Lower leg skin (tissue), 4 donors: ENCODE results near the gene GNB1L. TPM values are rescaled to one million over a fixed set of nuclear protein-coding genes. Genes with fewer than 3 reads are reported as not detected.
A peak's percentile ranks its signal among the peaks of the same experiment; 100 is the strongest.

Source experiments
- DNase-seq, 2 donors: peaks; one replicate each; pipeline ENCODE4 v3.0.0-alpha.2; 2019; ENCODE audit warnings: low spot score in 2 of 2
- H3K4me3 ChIP-seq: fragments of 200-600 bp; sonication (generic); 2 replicates; pipeline ENCODE4 v1.5.1; 2017; ENCODE audit warnings: mild to moderate bottlenecking, low read depth; ENCODE audit not compliant: poor library complexity, severe bottlenecking
- POLR2A ChIP-seq, 2 donors: fragments of 450-650 bp; IDR thresholded peaks; one replicate each; pipeline ENCODE4 v1.6.1; 2016 to 2017; ENCODE audit warnings: antibody characterized with exemption in 2 of 2, mild to moderate bottlenecking in 1 of 2, moderate library complexity in 1 of 2
- WGBS, 2 donors: methylation state at CpG; one replicate each; pipeline ENCODE4 v1.1.5; 2018; 5-methylcytosine and 5-hydroxymethylcytosine counted together
- intact Hi-C: fragments of 100-400 bp; cut with DNase I; formaldehyde crosslinking; loops from one replicate; pipeline ENCODE4 v1.15.0; 2023; ENCODE audit warnings: low total_unique reads
- total RNA-seq, 4 donors: library from RNA; depleted of rRNA; stranded (reverse); fragments of >200 nt; gene quantifications; one replicate each; pipeline ENCODE4 v1.1.0, GENCODE V29; 2016
- TF ChIP-seq, protein P1 (sequence below), 3 donors: fragments of 450-650 bp; IDR thresholded peaks; one replicate each; pipeline ENCODE4 v1.5.1; 2016; ENCODE audit warnings: antibody characterized with exemption in 3 of 3, mild to moderate bottlenecking in 3 of 3, moderate library complexity in 2 of 3

Gene GNB1L
- total RNA-seq, 4 donors from 2014 or later = 10.0 to 16.2 (median 11.2) TPM

DNA sequence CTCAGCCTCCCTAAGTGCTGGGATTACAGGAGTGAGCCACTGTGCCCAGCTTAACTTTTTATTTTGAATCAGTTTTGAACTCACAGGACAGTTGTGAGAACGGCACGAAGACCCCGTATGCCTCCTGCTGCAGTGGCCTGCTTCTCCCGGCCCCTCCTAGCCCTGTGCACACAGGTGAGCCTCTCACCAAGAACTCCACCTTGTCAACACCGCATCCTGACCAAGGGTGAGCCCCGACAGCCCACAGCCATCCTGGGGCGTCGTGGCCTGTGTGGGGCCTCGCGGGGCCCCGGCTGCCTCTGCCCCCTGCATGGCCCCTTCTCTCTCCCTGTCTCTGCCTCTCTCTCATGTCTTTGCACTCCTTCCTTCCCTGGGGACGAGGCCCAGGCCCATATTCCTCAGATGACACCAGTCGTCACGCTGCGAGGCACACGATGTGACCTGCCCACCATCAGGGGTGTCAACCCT lies 38.8 kb downstream of the GNB1L start:
- peak in 1 of 2 donors; percentile 76 for DNase-seq
- WGBS, 2 donors = 94% methylated on average over 16 of the region's 16 CpGs
- TF ChIP-seq, protein P1, sequence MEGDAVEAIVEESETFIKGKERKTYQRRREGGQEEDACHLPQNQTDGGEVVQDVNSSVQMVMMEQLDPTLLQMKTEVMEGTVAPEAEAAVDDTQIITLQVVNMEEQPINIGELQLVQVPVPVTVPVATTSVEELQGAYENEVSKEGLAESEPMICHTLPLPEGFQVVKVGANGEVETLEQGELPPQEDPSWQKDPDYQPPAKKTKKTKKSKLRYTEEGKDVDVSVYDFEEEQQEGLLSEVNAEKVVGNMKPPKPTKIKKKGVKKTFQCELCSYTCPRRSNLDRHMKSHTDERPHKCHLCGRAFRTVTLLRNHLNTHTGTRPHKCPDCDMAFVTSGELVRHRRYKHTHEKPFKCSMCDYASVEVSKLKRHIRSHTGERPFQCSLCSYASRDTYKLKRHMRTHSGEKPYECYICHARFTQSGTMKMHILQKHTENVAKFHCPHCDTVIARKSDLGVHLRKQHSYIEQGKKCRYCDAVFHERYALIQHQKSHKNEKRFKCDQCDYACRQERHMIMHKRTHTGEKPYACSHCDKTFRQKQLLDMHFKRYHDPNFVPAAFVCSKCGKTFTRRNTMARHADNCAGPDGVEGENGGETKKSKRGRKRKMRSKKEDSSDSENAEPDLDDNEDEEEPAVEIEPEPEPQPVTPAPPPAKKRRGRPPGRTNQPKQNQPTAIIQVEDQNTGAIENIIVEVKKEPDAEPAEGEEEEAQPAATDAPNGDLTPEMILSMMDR (IDR thresholded peaks at IDR 0.05) = no peak
- no peak for TF ChIP-seq POLR2A (IDR thresholded peaks at IDR 0.05)
- H3K4me3 ChIP-seq = no peak overlapping the region
- intact Hi-C loops = no loop called here

DNA sequence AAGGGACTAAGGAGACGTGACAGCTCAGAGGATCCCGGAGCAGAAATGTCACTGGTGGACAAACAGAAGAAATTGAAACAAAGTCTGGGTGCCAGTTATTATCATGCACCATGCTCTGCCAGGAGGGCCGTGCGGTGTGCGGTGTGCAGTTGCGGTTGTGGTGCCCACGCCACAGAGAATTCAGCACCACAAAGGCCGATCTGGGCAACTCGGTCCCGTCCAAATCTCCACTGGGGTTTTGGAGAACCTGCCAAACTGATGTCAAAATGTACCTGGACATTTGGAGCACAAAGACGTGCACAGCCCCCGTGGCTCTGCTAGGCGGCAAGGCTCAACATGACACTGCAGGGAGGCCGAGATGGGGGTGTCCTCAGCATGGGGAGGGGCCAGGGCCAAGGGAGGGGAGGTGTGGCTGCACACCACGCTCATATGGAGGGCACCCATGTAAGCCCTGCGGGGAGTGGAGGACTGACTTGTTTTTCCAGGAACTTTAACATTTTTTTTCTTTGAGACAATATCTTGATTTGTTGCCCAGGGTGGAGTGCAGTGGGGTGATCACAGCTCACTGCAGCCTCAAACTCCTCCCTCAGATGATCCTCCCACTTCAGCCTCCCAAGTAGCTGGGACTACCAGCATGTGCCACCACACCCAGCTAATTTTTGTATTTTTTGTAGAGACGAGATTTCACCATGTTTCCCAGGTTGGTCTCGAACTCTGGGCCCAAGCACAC lies 39.4 kb downstream of the GNB1L start:
- 60 to 67% methylated on average over 17 to 18 of the region's 18 CpGs for WGBS, 2 donors
- no peak overlapping the region for H3K4me3 ChIP-seq
- intact Hi-C loops = no loop called here
- TF ChIP-seq, protein P1 (IDR thresholded peaks at IDR 0.05) = no peak
- no peak for TF ChIP-seq POLR2A (IDR thresholded peaks at IDR 0.05)
- DNase-seq = peak in 1 of 2 donors; percentile 72

DNA sequence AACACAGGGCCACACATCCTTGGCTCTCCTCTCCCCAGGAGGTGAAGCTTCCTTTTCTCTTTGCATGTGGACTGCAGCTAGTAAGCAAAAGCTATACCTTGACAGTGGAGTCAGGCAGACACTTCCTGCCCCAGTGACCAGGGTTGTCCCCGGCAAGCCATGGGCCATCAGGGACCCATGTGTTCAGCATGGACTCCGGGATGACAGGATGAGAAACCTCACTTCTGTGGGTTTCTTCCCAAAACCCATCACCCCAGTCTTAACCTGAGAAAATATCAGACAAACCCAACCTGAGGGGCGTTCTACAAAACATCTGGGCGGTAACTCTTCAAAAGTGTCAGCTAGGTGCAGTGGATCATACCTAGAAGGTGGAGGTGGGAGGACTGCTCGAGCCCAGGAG lies 40.2 kb downstream of the GNB1L start:
- intact Hi-C loops = no loop called here
- TF ChIP-seq, protein P1 (IDR thresholded peaks at IDR 0.05) = no peak
- no peak for TF ChIP-seq POLR2A (IDR thresholded peaks at IDR 0.05)
- DNase-seq = peak in 1 of 2 donors; percentile 78
- H3K4me3 ChIP-seq = no peak overlapping the region
- WGBS, 2 donors = 93 to 94% methylated on average over 5 of the region's 5 CpGs

DNA sequence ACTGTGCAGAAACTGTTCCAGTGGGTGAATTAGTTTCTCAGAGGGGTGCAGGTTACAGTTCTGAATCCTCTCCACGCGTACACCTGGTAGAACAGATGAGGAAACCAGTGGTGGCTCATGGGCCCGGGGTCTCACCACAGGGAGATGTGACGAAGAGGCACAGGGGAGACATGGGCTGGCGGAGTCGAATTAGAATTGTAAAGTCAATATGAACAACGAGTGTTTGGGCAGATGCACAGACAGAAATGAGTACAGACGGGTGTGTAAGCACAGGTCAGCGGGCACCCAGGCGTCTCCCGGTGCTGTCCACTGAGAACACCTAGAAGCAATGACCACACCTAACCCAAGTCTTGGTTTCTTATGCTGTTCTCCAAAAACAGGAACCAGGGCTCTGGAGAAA lies 41.8 kb downstream of the GNB1L start:
- peak in 1 of 2 donors; percentile 26 for DNase-seq
- no peak for TF ChIP-seq POLR2A (IDR thresholded peaks at IDR 0.05)
- TF ChIP-seq, protein P1 (IDR thresholded peaks at IDR 0.05) = no peak
- H3K4me3 ChIP-seq = no peak overlapping the region
- 95 to 97% methylated on average over 11 of the region's 11 CpGs for WGBS, 2 donors
- intact Hi-C loops = no loop called here

DNA sequence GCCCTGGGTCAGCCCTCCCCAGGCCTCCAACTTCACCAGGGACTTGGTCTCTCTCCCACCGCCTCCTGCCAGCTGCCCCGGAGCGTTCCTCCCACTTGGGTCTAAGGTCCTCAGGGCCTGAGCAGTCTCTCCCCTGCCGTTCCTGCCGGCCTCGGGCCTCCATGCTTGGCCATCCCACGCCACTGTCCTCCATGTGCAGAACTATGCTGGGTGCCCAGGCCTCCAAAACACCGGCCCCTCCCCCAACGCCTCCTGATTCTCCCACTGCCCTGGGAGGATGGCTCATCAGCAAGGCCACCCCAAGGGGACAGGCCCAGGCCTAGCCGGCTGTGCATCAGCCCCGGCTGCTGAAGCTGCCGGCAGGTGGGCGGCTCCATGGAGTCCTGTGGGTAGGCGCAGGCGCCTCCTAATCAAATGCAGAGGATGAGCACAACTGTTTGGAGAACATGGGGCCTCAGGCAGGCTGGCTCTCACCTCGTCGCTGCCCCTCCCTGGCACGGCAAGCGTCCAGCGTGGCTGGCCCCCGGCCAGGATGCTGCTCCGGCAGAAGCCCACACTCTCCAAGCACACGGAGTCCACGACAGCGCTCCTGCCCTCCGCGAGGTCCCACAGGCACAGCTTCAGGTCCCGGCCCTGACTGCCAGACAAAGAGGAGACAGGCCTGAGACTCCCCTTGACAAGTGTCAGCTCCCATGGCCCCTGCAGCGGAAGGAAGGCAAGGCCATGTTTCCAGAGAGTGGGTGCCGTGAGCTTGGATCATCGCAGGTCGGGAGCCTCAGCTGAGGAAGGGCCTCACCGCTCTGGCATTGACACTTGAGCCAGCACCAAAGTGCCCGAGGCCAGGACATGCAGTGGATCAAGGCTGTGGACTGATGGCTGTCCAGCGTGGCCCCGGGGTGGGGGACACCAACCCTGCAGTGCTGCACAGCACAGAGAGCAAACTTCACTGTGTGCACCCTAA lies 42.6 kb downstream of the GNB1L start:
- DNase-seq = peak; percentile 11 to 80
- intact Hi-C loops = no loop called here
- 60 to 75% methylated on average over 27 to 29 of the region's 36 CpGs for WGBS, 2 donors
- TF ChIP-seq, protein P1 (IDR thresholded peaks at IDR 0.05) = no peak
- TF ChIP-seq POLR2A (IDR thresholded peaks at IDR 0.05) = no peak
- no peak overlapping the region for H3K4me3 ChIP-seq
